Esophagus squamous epithelium (tissue), 5 donors: ENCODE data around the gene MGAT4C. TPM values are rescaled to one million over a fixed set of nuclear protein-coding genes. Genes with fewer than 3 reads are reported as not detected.

Experiments
- DNase-seq: peaks from one replicate; lab custom pipeline; 2025; lab: John Stamatoyannopoulos, UW
- H3K27ac ChIP-seq, 4 donors: fragments of 200-600 bp; sonication (generic); one replicate each; pipeline ENCODE4 v1.5.1; 2016 to 2019; ENCODE audit warnings: mild to moderate bottlenecking in 1 of 4
- H3K27me3 ChIP-seq, 4 donors: fragments of 200-600 bp; sonication (generic); 1 replicate in 3 of 4; 2 replicates in 1 of 4; pipeline versions ENCODE4 v1.5.1 to v1.6.0; 2017 to 2021; ENCODE audit warnings: antibody characterized with exemption in 1 of 4
- H3K36me3 ChIP-seq, 3 donors: fragments of 200-600 bp; sonication (generic); one replicate each; pipeline ENCODE4 v1.5.1; 2016 to 2019
- H3K4me1 ChIP-seq, 3 donors: fragments of 200-600 bp; sonication (generic); one replicate each; pipeline ENCODE4 v1.5.1; 2017 to 2019
- H3K4me3 ChIP-seq, 4 donors: fragments of 200-600 bp; sonication (generic); 1 replicate in 3 of 4; 2 replicates in 1 of 4; pipeline ENCODE4 v1.5.1; 2016 to 2019; ENCODE audit warnings: mild to moderate bottlenecking in 2 of 4, moderate library complexity in 1 of 4
- H3K9me3 ChIP-seq, 3 donors: fragments of 200-600 bp; sonication (generic); one replicate each; pipeline ENCODE4 v1.5.1; 2016 to 2019
- POLR2A ChIP-seq, 4 donors: fragments of 450-650 bp; IDR thresholded peaks; one replicate each; pipeline ENCODE4 v1.6.1; 2017; ENCODE audit warnings: antibody characterized with exemption in 4 of 4, mild to moderate bottlenecking in 4 of 4, moderate library complexity in 3 of 4
- WGBS, 2 donors: methylation state at CpG; one replicate each; pipeline ENCODE4 v1.1.5; 2018; 5-methylcytosine and 5-hydroxymethylcytosine counted together
- intact Hi-C: fragments of 100-400 bp; cut with DNase I; formaldehyde crosslinking; loops from one replicate; pipeline ENCODE4 v1.15.0; 2022
- total RNA-seq, 4 donors: library from RNA; depleted of rRNA; stranded (reverse); fragments of >200 nt; gene quantifications; one replicate each; pipeline ENCODE4 v1.1.0, GENCODE V29; 2016
- TF ChIP-seq, protein P1 (sequence below), 6 experiments: fragments of 450-650 bp in 4 of 6; fragments of 200-600 bp in 2 of 6; sonication (generic) in 2 of 6; IDR thresholded peaks; one replicate each; pipeline ENCODE4 v1.5.1; 2016 to 2019; ENCODE audit warnings: antibody characterized with exemption in 6 of 6, mild to moderate bottlenecking in 4 of 6, moderate library complexity in 4 of 6
- donor health status: DM: yes; HTN: yes; CAD: no.

Gene MGAT4C
- total RNA-seq, 4 donors from 2014 or later: under 0.01 TPM; not detected in 2

DNA sequence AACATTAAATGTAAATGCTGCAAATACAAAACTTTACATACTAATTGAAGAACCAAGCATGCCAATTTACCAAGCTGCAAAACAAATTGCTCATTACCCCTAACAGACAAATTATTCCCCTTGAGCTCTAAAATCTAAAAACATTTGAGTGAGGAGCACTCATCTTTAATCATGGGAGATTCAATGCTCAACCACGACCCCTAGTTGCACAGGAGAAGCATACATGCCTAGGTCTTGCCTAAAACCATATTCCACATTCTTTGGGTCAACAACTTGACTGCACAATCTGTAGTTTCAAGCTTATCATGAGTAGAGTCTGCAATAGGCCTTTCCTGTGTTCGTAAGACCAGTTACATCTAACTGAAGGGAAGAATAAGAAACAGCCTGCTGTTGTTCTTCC lies 69.7 kb downstream of the MGAT4C start:
- Histone ChIP-seq H3K9me3 (no peaks in the 10 kb centered on the region), H3K27me3 (no peaks in the 10 kb centered on the region), H3K27ac (no peak overlapping the region), H3K36me3 (no peaks in the 10 kb centered on the region), H3K4me3 (no peak overlapping the region), H3K4me1 (no peaks in the 10 kb centered on the region)
- DNase-seq: no peak
- no peak for TF ChIP-seq POLR2A (IDR thresholded peaks at IDR 0.05)
- TF ChIP-seq, protein P1, sequence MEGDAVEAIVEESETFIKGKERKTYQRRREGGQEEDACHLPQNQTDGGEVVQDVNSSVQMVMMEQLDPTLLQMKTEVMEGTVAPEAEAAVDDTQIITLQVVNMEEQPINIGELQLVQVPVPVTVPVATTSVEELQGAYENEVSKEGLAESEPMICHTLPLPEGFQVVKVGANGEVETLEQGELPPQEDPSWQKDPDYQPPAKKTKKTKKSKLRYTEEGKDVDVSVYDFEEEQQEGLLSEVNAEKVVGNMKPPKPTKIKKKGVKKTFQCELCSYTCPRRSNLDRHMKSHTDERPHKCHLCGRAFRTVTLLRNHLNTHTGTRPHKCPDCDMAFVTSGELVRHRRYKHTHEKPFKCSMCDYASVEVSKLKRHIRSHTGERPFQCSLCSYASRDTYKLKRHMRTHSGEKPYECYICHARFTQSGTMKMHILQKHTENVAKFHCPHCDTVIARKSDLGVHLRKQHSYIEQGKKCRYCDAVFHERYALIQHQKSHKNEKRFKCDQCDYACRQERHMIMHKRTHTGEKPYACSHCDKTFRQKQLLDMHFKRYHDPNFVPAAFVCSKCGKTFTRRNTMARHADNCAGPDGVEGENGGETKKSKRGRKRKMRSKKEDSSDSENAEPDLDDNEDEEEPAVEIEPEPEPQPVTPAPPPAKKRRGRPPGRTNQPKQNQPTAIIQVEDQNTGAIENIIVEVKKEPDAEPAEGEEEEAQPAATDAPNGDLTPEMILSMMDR (IDR thresholded peaks at IDR 0.05): no peak
- intact Hi-C loops: no loop called here
- 49 to 62% methylated on average over 2 of the region's 2 CpGs for WGBS, 2 donors

DNA sequence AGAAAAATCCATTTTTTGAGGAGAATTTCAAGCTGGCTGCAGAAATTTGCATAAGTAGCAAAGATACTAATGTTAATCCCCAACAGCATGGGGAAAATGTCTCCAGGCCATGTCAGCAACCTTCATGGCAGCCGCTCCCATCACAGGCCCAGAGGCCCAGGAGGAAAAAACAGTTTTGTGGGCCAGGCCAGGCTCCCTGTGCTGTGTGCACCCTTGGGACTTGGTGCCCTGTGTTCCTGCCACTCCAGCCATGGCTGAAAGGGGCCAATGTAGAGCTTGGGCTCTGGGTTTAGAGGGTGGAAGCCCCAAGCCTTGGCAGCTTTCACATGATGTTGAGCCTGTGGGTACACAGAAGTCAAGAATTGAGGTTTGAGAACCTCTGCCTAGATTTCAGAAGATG lies 76.3 kb downstream of the MGAT4C start:
- Histone ChIP-seq H3K36me3 (no peaks in the 10 kb centered on the region), H3K27ac (no peak overlapping the region), H3K4me1 (no peaks in the 10 kb centered on the region), H3K27me3 (no peaks in the 10 kb centered on the region), H3K9me3 (no peaks in the 10 kb centered on the region), H3K4me3 (no peak overlapping the region)
- intact Hi-C loops: no loop called here
- TF ChIP-seq POLR2A (IDR thresholded peaks at IDR 0.05): no peak
- TF ChIP-seq, protein P1 (IDR thresholded peaks at IDR 0.05): no peak
- DNase-seq: no peak
- 71 to 82% methylated on average over 1 of the region's 1 CpG for WGBS, 2 donors

DNA sequence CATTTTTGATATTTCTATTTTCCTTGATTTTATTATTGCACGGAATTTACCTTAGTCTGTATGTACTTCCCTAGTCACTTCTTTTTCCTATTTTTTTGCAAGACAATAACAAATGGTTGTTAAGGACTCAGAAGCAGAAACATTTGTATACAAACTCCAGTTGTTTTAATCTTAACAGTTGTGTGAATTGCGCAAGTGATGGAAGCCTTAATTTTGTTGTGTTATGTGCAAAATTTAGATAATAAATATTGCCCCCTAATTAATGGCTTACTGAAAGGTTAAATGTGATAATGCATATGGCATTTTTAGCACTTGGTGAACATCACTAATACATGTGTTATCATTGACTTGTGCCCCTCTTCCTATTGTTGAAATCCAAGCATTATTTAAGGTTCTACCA lies 82.0 kb downstream of the MGAT4C start:
- H3K4me3 ChIP-seq: no peak overlapping the region
- no peaks in the 10 kb centered on the region for H3K9me3 ChIP-seq
- DNase-seq: no peak
- TF ChIP-seq POLR2A (IDR thresholded peaks at IDR 0.05): no peak
- TF ChIP-seq, protein P1 (IDR thresholded peaks at IDR 0.05): no peak
- no peaks in the 10 kb centered on the region for H3K4me1 ChIP-seq
- intact Hi-C loops: no loop called here
- WGBS, 2 donors: 75 to 86% methylated on average over 2 of the region's 2 CpGs
- no peaks in the 10 kb centered on the region for H3K27me3 ChIP-seq
- H3K27ac ChIP-seq: no peak overlapping the region
- H3K36me3 ChIP-seq: no peaks in the 10 kb centered on the region

DNA sequence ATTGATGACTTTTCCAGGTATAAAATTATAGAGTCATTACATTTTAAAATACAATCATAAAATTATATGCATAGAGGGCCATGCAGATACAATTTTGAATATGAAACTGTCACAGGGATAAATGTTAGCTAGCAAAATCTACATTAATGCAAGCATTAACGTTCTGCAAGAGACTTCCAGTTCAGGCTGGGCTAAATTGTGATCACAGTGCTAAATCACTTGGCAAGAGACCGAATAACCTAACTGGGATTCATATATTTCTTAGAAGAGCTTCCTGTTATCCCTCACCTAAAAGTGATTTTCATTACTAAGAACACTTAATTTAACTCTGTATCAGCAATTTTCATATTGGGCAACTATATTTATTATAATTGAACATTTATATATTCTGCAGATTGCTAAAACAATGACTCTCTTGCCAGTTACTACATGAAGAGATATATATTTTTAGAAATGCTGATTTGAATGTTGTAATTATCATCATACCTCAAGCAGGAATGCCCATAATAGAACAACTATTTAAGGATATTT lies 83.2 kb downstream of the MGAT4C start:
- TF ChIP-seq POLR2A (IDR thresholded peaks at IDR 0.05): no peak
- TF ChIP-seq, protein P1 (IDR thresholded peaks at IDR 0.05): no peak
- Histone ChIP-seq H3K4me1 (no peaks in the 10 kb centered on the region), H3K36me3 (no peaks in the 10 kb centered on the region), H3K27ac (no peak overlapping the region), H3K4me3 (no peak overlapping the region), H3K27me3 (no peaks in the 10 kb centered on the region), H3K9me3 (no peaks in the 10 kb centered on the region)
- intact Hi-C loops: no loop called here
- WGBS, 2 donors: 51 to 54% methylated on average over 2 of the region's 2 CpGs
- no peak for DNase-seq

DNA sequence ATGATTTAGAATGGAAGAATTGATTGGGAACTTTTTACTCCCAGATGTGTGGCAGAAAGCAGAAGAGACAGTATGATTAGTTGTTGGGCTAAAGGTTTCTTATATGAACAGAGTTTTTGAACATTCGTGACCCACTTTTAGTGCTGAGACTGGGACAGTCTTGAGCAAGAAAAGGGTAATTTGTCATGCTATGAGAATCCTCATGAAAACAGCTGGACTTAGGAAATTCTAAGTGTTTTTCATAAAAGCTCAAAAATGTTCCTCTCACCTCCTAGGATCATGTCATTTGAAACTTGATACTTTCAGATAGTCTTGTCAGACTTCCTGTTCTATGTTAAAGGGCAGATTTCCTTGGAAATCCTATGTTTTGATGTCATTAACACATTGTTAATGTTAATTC lies 86.1 kb downstream of the MGAT4C start:
- no peak for TF ChIP-seq POLR2A (IDR thresholded peaks at IDR 0.05)
- TF ChIP-seq, protein P1 (IDR thresholded peaks at IDR 0.05): no peak
- H3K27ac ChIP-seq: no peak overlapping the region
- DNase-seq: no peak
- no peak overlapping the region for H3K4me3 ChIP-seq
- WGBS, 2 donors: 62 to 68% methylated on average over 1 of the region's 1 CpG
- no peaks in the 10 kb centered on the region for H3K27me3 ChIP-seq
- H3K4me1 ChIP-seq: no peaks in the 10 kb centered on the region
- intact Hi-C loops: no loop called here
- no peaks in the 10 kb centered on the region for H3K9me3 ChIP-seq
- no peaks in the 10 kb centered on the region for H3K36me3 ChIP-seq
